ENCODE results near the gene TMEM44. TPM values are rescaled to one million over a fixed set of nuclear protein-coding genes. Genes with fewer than 3 reads are reported as not detected.

The TMEM44 gene
- total and polyA plus RNA-seq, 2 donors (not counting 3 experiments of a cell fraction or from before 2014, with no cell fraction given): 93.8 to 125 TPM

DNA sequence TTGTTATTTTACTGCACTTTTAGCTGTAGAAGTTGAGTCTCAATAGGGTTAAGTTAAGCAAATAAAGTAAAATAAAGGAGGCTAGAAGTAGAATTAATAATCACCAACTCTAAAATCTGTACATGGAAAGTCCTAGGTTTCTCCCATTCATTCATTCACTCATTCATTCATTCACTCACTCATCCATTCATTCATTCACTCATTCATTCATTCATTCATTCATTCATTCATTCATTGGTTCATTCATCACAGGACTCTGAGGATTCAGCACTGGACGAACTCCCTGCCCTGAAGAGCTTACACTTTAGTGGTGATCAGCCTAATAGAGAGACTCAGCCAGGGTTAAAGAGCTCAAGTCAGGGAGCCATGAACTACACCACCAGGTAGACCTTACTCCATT, 43.3 kb upstream of the TMEM44 start:
- no TSS peak for BruUV-seq (replicated peaks)
- Histone ChIP-seq H3K9me3 (replicated peaks; ENCODE audit: control insufficient read depth, insufficient read depth, low read length) (no peaks in the 10 kb centered on the region), H3K4me1 (ENCODE audit: control insufficient read depth, extremely low read depth, insufficient read depth, low read length) (peaks cover 3% of the 10 kb centered on the region), H3K4me2 (ENCODE audit: insufficient read depth, low read length) (no peak overlapping the region), H3K9me1 (replicated peaks; ENCODE audit: control insufficient read depth, extremely low read depth, insufficient read depth, low read length) (no peaks in the 10 kb centered on the region), H3K27ac (ENCODE audit: insufficient read depth, low read depth, low read length) (no peak overlapping the region), H3K36me3 (ENCODE audit: control insufficient read depth in 2 of 2, extremely low read depth in 1 of 2, insufficient read depth in 2 of 2, low read length in 2 of 2) (no peaks in the 10 kb centered on the region), H3K27me3 (ENCODE audit: control insufficient read depth in 2 of 2, insufficient read depth in 2 of 2, low read length in 2 of 2) (peaks cover 0 to 2% of the 10 kb centered on the region in 2 experiments), H3K4me3 (replicated peaks in 1 of 3; ENCODE audit: insufficient read depth in 1 of 3, low read depth in 1 of 3, low read length in 3 of 3) (no peak overlapping the region), H4K20me1 (replicated peaks; ENCODE audit: control insufficient read depth, extremely low read depth, insufficient read depth, low read length) (no peaks in the 10 kb centered on the region), H3K79me2 (ENCODE audit: control insufficient read depth, insufficient read depth, low read length) (peaks cover 4% of the 10 kb centered on the region), H2AFZ (ENCODE audit: low read depth, low read length) (no peak overlapping the region), H3K9ac (replicated peaks; ENCODE audit: extremely low read depth, insufficient read depth, low read length) (no peak overlapping the region)
- no peak for FAIRE-seq
- TF ChIP-seq EZH2 (IDR thresholded peaks at IDR 0.05; ENCODE audit: borderline replicate concordance, low read depth, low read length, severe bottlenecking) (no peak), GATA2 (IDR thresholded peaks at IDR 0.05; ENCODE audit: insufficient read depth, insufficient read length, low read depth, low read length) (no peak), FOS (IDR thresholded peaks at IDR 0.05; ENCODE audit: borderline replicate concordance, insufficient read depth, low read length) (no peak), POLR2A (IDR thresholded peaks at IDR 0.05; ENCODE audit: low read depth, low read length) (no peak), MYC (IDR thresholded peaks at IDR 0.05; ENCODE audit: low read depth, low read length) (no peak), MAX (IDR thresholded peaks at IDR 0.05; ENCODE audit: insufficient read depth, insufficient read length) (no peak), POLR2AphosphoS5 (IDR thresholded peaks at IDR 0.05; ENCODE audit: insufficient read depth, low read depth, low read length) (no peak), JUN (IDR thresholded peaks at IDR 0.05; ENCODE audit: borderline replicate concordance, insufficient read depth, insufficient read length, low read depth) (no peak)
- TF ChIP-seq, protein P1, sequence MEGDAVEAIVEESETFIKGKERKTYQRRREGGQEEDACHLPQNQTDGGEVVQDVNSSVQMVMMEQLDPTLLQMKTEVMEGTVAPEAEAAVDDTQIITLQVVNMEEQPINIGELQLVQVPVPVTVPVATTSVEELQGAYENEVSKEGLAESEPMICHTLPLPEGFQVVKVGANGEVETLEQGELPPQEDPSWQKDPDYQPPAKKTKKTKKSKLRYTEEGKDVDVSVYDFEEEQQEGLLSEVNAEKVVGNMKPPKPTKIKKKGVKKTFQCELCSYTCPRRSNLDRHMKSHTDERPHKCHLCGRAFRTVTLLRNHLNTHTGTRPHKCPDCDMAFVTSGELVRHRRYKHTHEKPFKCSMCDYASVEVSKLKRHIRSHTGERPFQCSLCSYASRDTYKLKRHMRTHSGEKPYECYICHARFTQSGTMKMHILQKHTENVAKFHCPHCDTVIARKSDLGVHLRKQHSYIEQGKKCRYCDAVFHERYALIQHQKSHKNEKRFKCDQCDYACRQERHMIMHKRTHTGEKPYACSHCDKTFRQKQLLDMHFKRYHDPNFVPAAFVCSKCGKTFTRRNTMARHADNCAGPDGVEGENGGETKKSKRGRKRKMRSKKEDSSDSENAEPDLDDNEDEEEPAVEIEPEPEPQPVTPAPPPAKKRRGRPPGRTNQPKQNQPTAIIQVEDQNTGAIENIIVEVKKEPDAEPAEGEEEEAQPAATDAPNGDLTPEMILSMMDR (IDR thresholded peaks at IDR 0.05; ENCODE audit: extremely low read depth in 1 of 2, insufficient read depth in 1 of 2, low read depth in 1 of 2, low read length in 2 of 2): no peak
- ChIA-PET CTCF (interaction anchor here (0.6 kb wide), 1 partner anchor 595 kb away, joined by 3 read pairs; the partner anchor contains the start of gene XXYLT1), POLR2A (no interaction called here)
- no peak for DNase-seq (ENCODE audit: low read depth, low spot score)
- dilution Hi-C loops (cut with MboI; ENCODE audit: extremely low pct_ligation_motif_present, low sequenced_read_pairs) (loop anchor here (25.0 kb wide), 1 partner anchor 436 kb away; no protein-coding TSS in a partner anchor), intact Hi-C loops (cut with micrococcal nuclease) (no loop called here)
